ENCODE results near the gene FTSJ3.
"Not testable (repeated sequence)": the region's sequence is repeated elsewhere in the genome, so short reads cannot be mapped to it uniquely, and the experiment has no call there.

The FTSJ3 gene

GRCh38 chr17:63827801-63828221 is 348 bp upstream of the FTSJ3 start:
- no peak for DNase-seq

GRCh38 chr17:63826468-63827001 is 928 bp downstream of the FTSJ3 start:
- no peak for DNase-seq

DNA sequence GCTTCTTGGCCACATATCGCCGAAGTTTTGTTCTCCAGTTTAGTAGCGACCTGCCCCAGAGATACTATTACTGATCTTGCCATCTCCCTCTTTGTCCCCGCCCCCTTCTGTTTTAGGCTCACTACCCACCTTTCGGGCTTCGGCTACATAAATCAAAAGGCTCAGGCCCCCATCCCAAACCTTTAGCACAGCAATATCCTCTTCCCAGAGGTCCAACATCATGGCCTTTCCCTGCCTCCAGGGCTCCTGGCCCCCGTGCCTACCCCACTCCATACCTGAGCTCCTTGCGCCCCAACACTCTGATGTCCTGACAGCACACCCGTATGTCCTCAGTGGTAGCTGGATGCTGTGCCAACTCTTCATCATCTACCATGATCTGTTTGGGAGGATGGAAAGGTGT is 3.1 kb downstream of the FTSJ3 start:
- no peak for DNase-seq

DNA sequence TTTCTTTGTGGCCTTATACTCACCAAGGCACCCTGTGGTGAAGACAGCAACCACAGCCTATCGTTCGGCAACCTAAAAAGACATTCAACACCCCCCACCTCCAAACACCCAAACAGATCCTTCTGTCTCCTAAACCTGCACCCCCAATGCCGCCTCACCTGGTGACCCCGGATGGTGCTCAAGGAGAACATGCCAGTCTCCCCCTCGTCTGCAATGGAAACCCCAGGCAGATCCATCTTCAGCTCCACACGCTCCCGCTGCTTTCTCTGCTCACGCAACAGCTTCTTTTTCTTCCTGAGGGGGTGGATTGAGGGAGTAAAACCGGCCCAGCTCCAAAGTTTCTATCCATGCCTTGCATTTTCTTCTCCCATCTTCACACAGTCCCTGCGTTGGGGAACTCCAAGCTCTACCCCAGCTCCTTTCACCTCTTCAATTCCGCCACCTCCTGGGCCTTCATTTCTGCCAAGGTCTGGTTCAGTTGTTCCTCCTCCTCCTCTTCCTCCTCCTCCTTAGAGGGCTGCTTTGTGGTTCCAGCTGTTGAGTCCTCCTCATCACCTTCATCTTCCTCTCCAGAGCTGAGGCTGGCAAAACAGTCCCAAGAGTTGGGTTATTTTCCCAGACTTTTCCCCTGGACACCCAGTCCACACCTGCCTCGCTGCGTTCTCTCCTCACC is 3.7 kb downstream of the FTSJ3 start:
- DNase-seq, result no peak

DNA sequence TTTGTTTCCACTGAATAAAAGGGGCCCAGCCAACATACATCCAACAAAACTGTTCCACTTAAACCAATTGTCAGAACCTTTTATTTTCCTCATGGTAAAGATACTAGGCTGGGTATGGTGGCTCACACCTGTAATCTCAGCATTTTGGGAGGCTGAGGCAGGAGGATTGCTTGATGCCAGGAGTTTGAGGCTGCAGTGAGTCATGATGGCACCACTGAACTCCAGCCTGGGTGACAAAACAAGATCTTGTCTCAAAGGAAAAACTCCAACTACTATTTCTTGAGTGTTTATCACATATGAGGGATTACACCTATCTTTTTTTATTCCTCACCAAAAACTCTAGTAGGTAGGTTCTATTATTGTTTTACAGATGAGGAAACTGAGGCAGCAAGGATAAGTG is 4.9 kb downstream of the FTSJ3 start:
- DNase-seq, result no peak

DNA sequence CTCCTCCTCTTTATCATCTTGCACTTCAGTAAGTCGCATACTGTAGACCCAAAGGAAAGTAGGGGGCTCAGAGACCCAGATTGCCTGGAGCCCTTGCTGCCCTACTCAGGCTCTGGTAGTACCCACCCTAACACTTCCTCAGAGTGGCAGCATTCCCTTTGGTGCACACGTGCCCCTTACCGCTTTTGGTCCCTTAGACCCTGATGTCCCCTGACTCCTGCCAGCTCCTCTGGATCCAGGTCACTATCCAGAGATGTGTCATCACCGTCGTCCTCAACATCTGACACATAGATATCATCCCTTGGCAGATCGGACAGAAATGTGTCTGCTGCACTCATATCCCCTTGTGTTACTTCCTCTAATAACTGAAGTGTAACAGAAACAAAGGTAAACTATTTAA is 5.7 kb downstream of the FTSJ3 start:
- DNase-seq, result no peak

DNA sequence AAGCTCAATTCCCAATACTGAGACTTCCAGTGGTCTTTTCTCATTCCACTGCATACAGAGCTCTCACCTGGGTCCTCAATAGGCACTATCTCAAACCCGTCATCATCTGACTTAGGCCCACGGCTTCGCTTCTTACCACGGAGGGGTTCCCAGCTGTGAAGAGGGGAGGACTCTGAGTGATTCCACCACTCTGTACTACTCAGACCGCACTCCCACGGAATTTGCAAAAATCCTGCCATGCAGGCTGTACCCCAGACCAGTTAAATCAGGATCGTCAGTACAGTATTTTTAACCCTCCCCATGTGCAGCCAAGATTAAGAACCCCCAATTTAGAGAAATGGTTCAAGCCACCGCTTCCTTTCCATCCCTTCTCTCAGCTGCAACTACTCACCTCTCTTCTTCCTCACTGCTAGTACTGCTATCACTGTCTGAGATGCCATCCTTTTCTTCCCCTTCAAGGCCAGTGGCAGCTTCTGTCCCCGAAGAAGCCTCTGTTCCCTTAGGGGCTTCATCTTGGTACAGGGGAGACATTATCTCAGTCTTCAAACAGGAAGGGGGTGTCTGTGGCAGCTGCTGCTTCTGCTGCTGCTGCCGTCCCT is 6.4 kb downstream of the FTSJ3 start:
- no peak for DNase-seq

DNA sequence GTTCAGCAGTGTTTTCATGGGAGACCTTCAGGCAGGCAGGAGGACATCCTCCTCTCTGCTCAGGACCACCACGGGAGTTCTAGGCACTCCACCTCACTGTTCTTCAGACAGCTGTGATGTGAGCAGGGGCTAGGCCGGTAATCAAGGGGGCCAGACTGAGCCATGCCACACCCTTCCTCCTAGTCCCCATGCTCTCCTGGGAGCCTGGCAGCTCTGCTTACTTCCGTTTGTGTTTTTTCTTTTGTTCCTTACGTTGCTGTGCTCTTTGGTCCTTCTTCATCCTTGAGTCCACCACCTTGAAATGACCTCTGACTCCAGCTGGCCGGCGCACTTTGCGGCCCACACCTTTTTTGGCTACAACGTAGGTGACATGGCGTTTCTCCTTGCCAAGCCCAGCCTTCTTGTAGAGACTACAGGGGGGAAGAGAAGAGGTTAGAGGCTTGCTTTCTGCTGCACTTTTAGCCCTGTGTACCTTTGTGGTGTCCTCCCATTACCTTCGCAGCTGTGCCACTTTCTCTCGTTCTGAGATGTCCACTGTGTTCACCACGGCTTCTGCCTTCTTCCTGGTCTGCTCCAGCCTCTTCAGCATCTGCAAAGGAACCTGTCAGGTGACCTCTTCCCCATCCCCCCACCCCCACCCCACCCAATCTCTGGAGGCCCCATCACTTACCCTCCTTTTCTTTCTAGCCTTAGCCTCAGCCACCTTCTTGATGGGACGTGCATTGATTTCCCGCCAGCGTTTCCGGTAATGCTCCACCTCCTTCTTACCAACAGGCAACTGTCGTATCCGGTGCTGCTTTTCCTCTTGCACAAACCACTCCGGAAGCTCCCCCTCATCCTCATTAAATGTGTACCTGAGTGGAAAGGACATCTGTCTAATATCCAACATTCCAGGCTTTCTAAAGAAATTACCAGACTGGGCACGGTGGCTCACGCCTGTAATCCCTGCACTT is 7.6 kb downstream of the FTSJ3 start:
- no peak for DNase-seq

- DNase-seq, result no peak
These were observed 8.3 kb downstream of the FTSJ3 start for GRCh38 chr17:63819131-63819530.

DNA sequence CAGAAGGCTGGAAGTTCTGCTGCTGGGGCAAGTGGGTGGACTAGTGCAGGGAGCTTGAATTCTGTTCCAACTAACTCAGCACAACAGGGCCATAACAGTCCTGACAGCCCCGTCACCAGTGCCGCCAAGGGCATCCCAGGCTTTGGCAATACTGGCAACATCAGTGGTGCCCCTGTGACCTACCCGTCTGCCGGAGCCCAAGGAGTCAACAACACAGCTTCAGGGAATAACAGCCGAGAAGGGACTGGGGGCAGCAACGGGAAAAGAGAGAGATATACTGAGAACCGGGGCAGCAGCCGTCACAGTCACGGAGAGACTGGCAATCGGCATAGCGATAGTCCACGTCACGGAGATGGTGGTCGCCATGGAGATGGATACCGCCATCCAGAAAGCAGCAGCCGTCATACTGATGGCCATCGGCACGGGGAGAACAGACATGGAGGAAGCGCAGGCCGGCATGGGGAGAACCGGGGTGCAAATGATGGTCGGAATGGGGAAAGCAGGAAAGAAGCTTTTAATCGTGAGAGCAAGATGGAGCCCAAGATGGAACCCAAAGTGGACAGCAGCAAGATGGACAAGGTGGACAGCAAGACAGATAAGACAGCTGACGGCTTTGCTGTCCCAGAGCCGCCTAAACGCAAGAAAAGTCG is 9.6 kb downstream of the FTSJ3 start:
- DNase-seq, result no peak

GRCh38 chr17:63816669-63817068 is 10.8 kb downstream of the FTSJ3 start:
- no peak for DNase-seq

- no peak for DNase-seq
These were observed 11.3 kb downstream of the FTSJ3 start for GRCh38 chr17:63816123-63816522.

DNA sequence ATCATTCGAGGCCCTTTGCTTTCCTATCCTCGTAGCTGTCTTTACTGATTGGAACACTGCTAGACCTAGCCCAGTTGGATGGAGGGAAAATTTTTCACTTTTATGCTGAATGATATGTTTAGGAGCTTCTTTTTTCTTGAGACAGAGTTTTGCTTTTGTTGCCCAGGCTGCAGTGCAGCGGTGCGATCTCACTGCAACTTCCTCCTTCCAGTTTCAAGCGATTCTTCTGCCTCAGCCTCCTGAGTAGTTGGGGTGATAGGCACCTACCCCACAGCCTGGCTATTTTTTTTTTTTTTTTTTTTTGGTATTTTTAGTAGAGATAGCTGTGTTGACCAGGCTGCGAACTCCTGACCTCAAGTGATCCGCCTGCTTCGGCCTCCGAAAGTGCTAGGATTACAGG is 17.5 kb downstream of the FTSJ3 start:
- DNase-seq, result no peak

- no peak for DNase-seq
These were observed 21.9 kb downstream of the FTSJ3 start for GRCh38 chr17:63805591-63805990.

- no peak for DNase-seq
These were observed 23.1 kb downstream of the FTSJ3 start for GRCh38 chr17:63804328-63804727.

DNA sequence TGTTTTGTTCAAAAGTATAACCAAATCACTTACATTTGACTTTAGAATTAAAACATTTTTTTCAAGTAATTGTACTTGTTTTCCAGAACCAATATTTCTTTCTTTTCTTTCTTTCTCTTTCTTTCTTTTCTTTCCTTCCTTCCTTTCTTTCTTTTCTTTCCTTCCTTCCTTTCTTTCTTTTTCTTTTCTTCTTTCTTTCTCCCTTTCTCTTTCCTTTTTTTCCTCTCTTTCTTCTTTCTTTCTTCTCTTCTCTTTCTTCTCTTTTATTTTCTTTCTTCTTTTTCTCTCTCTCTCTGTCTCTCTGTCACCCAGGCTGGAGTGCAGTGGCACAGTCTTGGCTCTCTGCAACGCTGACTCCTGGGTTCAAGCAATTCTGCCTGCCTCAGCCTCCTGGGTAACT is 26.7 kb downstream of the FTSJ3 start:
- DNase-seq, result no peak

DNA sequence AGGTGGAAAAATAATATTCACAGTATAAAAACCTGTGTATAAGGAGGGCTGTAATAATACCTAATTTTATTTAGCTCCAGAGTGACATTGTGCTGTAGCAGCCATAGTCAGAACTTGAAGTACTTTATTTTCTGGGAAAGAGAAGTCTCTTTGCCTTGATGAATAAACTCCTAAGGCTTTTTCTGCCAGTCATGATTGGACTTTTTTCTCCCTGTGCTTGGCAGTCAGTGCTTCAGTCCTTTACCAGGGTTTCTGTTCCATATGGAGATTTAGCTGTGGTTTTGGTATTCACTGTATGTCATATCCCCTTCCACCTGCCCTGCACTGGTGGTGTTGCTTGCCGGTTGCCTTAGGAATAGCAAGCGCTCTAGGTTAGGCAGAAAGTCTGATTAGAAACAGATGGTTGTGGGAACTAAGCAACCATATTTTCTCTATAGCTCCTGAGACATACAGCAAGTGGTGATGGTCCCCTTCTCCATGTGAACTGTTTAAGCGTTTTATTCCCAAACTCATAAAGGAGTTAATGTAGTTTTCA is 28.8 kb downstream of the FTSJ3 start:
- DNase-seq, result no peak

- DNase-seq, result not testable (repeated sequence)
These were observed 31.1 kb downstream of the FTSJ3 start for GRCh38 chr17:63796375-63796774.

- no peak for DNase-seq
These were observed 35.3 kb downstream of the FTSJ3 start for GRCh38 chr17:63792055-63792729.

DNA sequence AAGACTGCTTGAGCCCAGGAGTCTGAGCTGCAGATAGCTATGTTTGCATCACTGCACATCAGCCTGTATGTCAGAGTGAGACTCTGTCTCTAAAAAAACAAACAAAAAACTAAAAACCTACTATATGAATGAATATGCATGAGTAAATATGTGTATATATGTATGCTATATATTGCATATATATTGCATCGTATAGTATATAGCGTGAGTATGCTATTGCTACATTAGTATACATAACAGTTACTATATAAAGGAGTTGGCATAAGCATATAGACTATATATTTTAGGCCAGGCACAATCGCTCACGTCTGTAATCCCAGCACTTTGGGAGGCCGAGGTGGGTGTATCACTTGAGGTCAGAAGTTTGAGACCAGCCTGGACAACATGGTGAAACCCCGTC is 37.4 kb downstream of the FTSJ3 start:
- no peak for DNase-seq

- no peak for DNase-seq
These were observed 40.3 kb downstream of the FTSJ3 start for GRCh38 chr17:63786971-63787711.

All from CD4-positive, alpha-beta T cell treated with Interleukin-4 for 4 hours (primary cell).